HepG2 (cell line): ENCODE data around the gene MSI2. TPM values are rescaled to one million over a fixed set of nuclear protein-coding genes. Genes with fewer than 3 reads are reported as not detected.

Experiments used
- ATAC-seq: fragments of 200-7000 bp; cut with Tn5 transposase; 3 replicates; pipeline ENCODE4 v1.9.1; 2020; ENCODE audit warnings: mild to moderate bottlenecking, moderate library complexity
- BruUV-seq: library from RNA; stranded (reverse); fragments of 400-500 nt; replicated peaks from 2 replicates; lab custom pipeline; 2021; lab: Mats Ljungman, UMichigan
- CTCF ChIA-PET: fragments of 300-600 bp; formaldehyde crosslinking; extraction: SDS; loops from one replicate; lab custom pipeline; 2021; ENCODE audit warnings: low total read pairs, inconsistent platforms, low intra/inter-chr PET ratio; lab: Yijun Ruan, JAX
- POLR2A ChIA-PET: fragments of 350-600 bp; sonication (Branson Sonifier 250); formaldehyde crosslinking; loops from one replicate; lab custom pipeline; 2020; ENCODE audit warnings: antibody characterized with exemption, inconsistent platforms; lab: Yijun Ruan, JAX
- DNase-seq: peaks from one replicate; pipeline ENCODE4 v3.0.0-alpha.2; 2015; ENCODE audit warnings: low spot score
- FAIRE-seq: peaks from 3 replicates; lab custom pipeline; 2011; peaks lifted over from hg19 to GRCh38; lab: Jason Lieb, UNC
- H2AFZ ChIP-seq: one replicate; pipeline ENCODE4 v1.6.1; 2011; ENCODE audit warnings: low read length, inconsistent platforms
- H3K27ac ChIP-seq: fragments of 300-600 bp; 3 replicates; pipeline ENCODE4 v1.8.0; 2011; ENCODE audit warnings: mixed run types, mild to moderate bottlenecking, mixed read lengths, low read length, inconsistent platforms; ENCODE audit not compliant: insufficient read depth; ENCODE audit errors: extremely low read length
- H3K27me3 ChIP-seq, 2 experiments: fragments of 200-600 bp in 1 of 2; 2 replicates in 1 of 2; 3 replicates in 1 of 2; pipeline versions ENCODE4 v1.6.0 to v1.8.0; 2011; ENCODE audit warnings: low read length in 2 of 2, mild to moderate bottlenecking in 2 of 2, moderate library complexity in 2 of 2, inconsistent platforms in 1 of 2; ENCODE audit not compliant: insufficient read depth in 2 of 2, control insufficient read depth in 1 of 2
- H3K36me3 ChIP-seq, 2 experiments: fragments of 200-600 bp in 1 of 2; replicated peaks in 1 of 2; 2 replicates in 1 of 2; 3 replicates in 1 of 2; pipeline versions ENCODE4 v1.5.1 to v1.8.0; 2011; ENCODE audit warnings: low read length in 2 of 2, inconsistent platforms in 1 of 2; ENCODE audit not compliant: insufficient read depth in 2 of 2, control insufficient read depth in 1 of 2
- H3K4me1 ChIP-seq: 2 replicates; pipeline ENCODE4 v1.5.1; 2012; ENCODE audit warnings: low read length, inconsistent platforms; ENCODE audit not compliant: insufficient read depth
- H3K4me2 ChIP-seq: 2 replicates; pipeline ENCODE4 v1.6.0; 2011; ENCODE audit warnings: low read depth, low read length, inconsistent platforms
- H3K4me3 ChIP-seq, 3 experiments: fragments of 200-600 bp in 1 of 3; sonication (generic), shearing (Covaris generic) in 1 of 3; replicated peaks in 1 of 3; 2 replicates each; pipeline ENCODE4 v1.5.1; 2011 to 2016; ENCODE audit warnings: low read length in 3 of 3, inconsistent platforms in 2 of 3, low read depth in 2 of 3, mild to moderate bottlenecking in 2 of 3, control low read depth in 1 of 3, mixed read lengths in 1 of 3; ENCODE audit not compliant: insufficient read depth in 1 of 3
- H3K79me2 ChIP-seq: one replicate; pipeline ENCODE4 v1.6.1; 2011; ENCODE audit warnings: low read length, inconsistent platforms; ENCODE audit not compliant: insufficient read depth
- H3K9ac ChIP-seq: 2 replicates; pipeline ENCODE4 v1.6.0; 2011; ENCODE audit warnings: mild to moderate bottlenecking, low read depth, low read length, inconsistent platforms; ENCODE audit not compliant: insufficient read depth
- H3K9me3 ChIP-seq: 2 replicates; pipeline ENCODE4 v1.5.1; 2012; ENCODE audit warnings: mild to moderate bottlenecking, low read length
- H4K20me1 ChIP-seq: 2 replicates; pipeline ENCODE4 v1.6.0; 2011; ENCODE audit warnings: inconsistent platforms, mild to moderate bottlenecking, low read length, moderate library complexity; ENCODE audit not compliant: insufficient read depth
- HOXA7 ChIP-seq: sonication (generic); formaldehyde crosslinking; IDR thresholded peaks from 2 replicates; pipeline ENCODE4 v1.8.1; 2022; ENCODE audit warnings: mild to moderate bottlenecking, missing genetic modification reagents, moderate library complexity
- RELA ChIP-seq: sonication (generic); formaldehyde crosslinking; IDR thresholded peaks from 2 replicates; pipeline ENCODE4 v1.4.0; 2020; ENCODE audit warnings: missing genetic modification reagents
- SMARCE1 ChIP-seq: fragments of 450-650 bp; IDR thresholded peaks from 2 replicates; pipeline ENCODE4 v1.6.1; 2017; ENCODE audit warnings: borderline replicate concordance
- TP53 ChIP-seq: sonication (generic); formaldehyde crosslinking; conservative IDR thresholded peaks from 2 replicates; pipeline ENCODE4 v1.4.0; 2020; ENCODE audit warnings: missing genetic modification reagents
- ZBTB20 ChIP-seq: sonication (generic); formaldehyde crosslinking; IDR thresholded peaks from 2 replicates; pipeline ENCODE4 v1.8.1; 2023; ENCODE audit warnings: missing genetic modification reagents, low read depth, mild to moderate bottlenecking, borderline replicate concordance
- ZNF17 ChIP-seq: sonication (generic); formaldehyde crosslinking; IDR thresholded peaks from 2 replicates; pipeline ENCODE4 v1.5.0; 2020; ENCODE audit warnings: mild to moderate bottlenecking, missing genetic modification reagents
- ZNF317 ChIP-seq: sonication (generic); formaldehyde crosslinking; IDR thresholded peaks from 2 replicates; pipeline ENCODE4 v1.5.0; 2020; ENCODE audit warnings: mild to moderate bottlenecking, missing genetic modification reagents
- ZNF337 ChIP-seq: sonication (generic); formaldehyde crosslinking; IDR thresholded peaks from 2 replicates; pipeline ENCODE4 v1.5.1; 2020; ENCODE audit warnings: missing genetic modification reagents, low read depth, mild to moderate bottlenecking, borderline replicate concordance
- ZNF577 ChIP-seq: sonication (generic); formaldehyde crosslinking; IDR thresholded peaks from 2 replicates; pipeline ENCODE4 v1.4.0; 2020; ENCODE audit warnings: mild to moderate bottlenecking, low read depth, missing genetic modification reagents, borderline replicate concordance
- WGBS: methylation state at CpG from one replicate; pipeline ENCODE4 v1.1.6; 2017; ENCODE audit warnings: low lambda C conversion rate; 5-methylcytosine and 5-hydroxymethylcytosine counted together
- in situ Hi-C: cut with HindIII; loops from 2 replicates; pipeline ENCODE4 v1.10.0; 2017; ENCODE audit warnings: low pct_unique_long_range_greater_than_20kb; ENCODE audit not compliant: extremely low pct_ligation_motif_present
- intact Hi-C: fragments of 100-400 bp; cut with micrococcal nuclease; formaldehyde crosslinking; loops from one replicate; pipeline ENCODE4 v1.10.0; 2022; ENCODE audit not compliant: unreplicated experiment
- polyA plus RNA-seq, 8 experiments: library from polyadenylated mRNA; depleted of rRNA in 3 of 8; stranded (reverse) in 7 of 8; unstranded in 1 of 8; fragments of >200 nt; fragmentation: Illumina TruSeq in 4 of 8; extraction: Trizol in 4 of 8; gene quantifications; 2 replicates each; pipeline versions ENCODE4 v1.2.1 to v1.2.3, GENCODE V29; 2011 to 2016; ENCODE audit warnings: low read depth in 4 of 8, missing spikeins in 1 of 8, mixed read lengths in 1 of 8; ENCODE audit not compliant: insufficient read depth in 1 of 8
- total RNA-seq, 5 experiments: library from RNA; depleted of rRNA; stranded (reverse); fragments of >200 nt; fragmentation: Illumina TruSeq; extraction: Trizol; gene quantifications; 2 replicates each; pipeline ENCODE4 v1.2.3, GENCODE V29; 2016; ENCODE audit warnings: low read depth in 1 of 5
- TF ChIP-seq, protein P1 (sequence below): sonication (generic); formaldehyde crosslinking; IDR thresholded peaks from 2 replicates; pipeline ENCODE4 v1.4.0; 2020; ENCODE audit warnings: missing genetic modification reagents, borderline replicate concordance
- TF ChIP-seq, protein P2 (sequence below): sonication (generic); formaldehyde crosslinking; IDR thresholded peaks from 2 replicates; pipeline ENCODE4 v1.5.0; 2020; ENCODE audit warnings: mild to moderate bottlenecking, missing genetic modification reagents, borderline replicate concordance
- TF ChIP-seq, protein P3 (sequence below): sonication (generic); formaldehyde crosslinking; IDR thresholded peaks from 2 replicates; pipeline ENCODE4 v1.4.0; 2020; ENCODE audit warnings: low read depth, missing genetic modification reagents
- TF ChIP-seq, protein P4 (sequence below): IDR thresholded peaks from 2 replicates; pipeline ENCODE4 v1.6.1; 2016; ENCODE audit warnings: low read depth, borderline replicate concordance

The MSI2 gene
- total and polyA plus RNA-seq, 2 of the 13 experiments (the other 11 are each of a cell fraction or from before 2014, with no cell fraction given): 77.5 to 78.4 TPM

DNA sequence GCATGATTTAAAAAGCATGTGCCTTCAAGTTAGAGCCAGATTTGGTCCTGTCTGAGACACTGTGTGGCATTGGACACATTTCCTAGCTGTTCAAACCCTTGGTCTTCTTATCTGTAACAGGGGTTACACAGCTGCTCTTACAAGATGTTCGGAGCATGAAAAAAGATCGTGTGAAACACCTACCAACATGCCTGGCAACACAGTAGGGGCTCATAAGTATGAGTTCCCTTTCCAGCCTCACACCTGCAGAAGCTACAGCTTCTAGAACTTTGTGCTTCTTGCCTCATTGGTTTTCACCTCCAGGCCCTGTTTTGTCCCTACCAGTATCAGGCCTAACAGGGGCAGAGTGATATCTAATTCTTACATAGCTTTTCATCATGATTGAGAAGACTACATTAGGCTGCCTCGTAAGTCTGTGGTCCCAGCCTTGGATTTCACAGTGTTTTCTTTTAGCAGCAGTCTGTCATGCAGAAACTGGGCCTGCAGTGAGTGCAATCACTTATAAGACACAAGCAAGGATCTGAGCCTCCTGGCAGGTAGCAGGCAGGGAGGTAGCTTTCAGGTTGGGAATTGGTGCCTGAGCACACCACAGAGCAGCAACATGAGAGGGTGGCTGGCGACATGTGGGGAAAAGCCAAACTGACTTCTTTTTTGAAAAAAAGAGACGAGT lies 410.0 kb downstream of the MSI2 start:
- H3K36me3 ChIP-seq: peaks cover 15 to 36% of the 10 kb centered on the region in 2 experiments
- H3K9me3 ChIP-seq: no peaks in the 10 kb centered on the region
- H3K27ac ChIP-seq: no peak overlapping the region
- intact Hi-C loops (no loop called here), in situ Hi-C loops (no loop called here)
- CTCF ChIA-PET: no interaction called here
- no peaks in the 10 kb centered on the region for H3K79me2 ChIP-seq
- BruUV-seq: no TSS peak
- no peak overlapping the region for H3K9ac ChIP-seq
- no peaks in the 10 kb centered on the region for H3K27me3 ChIP-seq
- FAIRE-seq: no peak
- no peak overlapping the region for H2AFZ ChIP-seq
- H3K4me2 ChIP-seq: no peak overlapping the region
- no peak for DNase-seq
- POLR2A ChIA-PET: no interaction called here
- no peaks in the 10 kb centered on the region for H4K20me1 ChIP-seq
- H3K4me3 ChIP-seq: no peak overlapping the region
- ATAC-seq: no peak
- H3K4me1 ChIP-seq: no peaks in the 10 kb centered on the region
- 94% methylated on average over 5 of the region's 5 CpGs for WGBS
- TF ChIP-seq ZBTB20 (CRISPR knock-in tag): no peak
- TF ChIP-seq ZNF337 (CRISPR knock-in tag): no peak
- TF ChIP-seq HOXA7 (CRISPR knock-in tag): no peak
- no peak for TF ChIP-seq RELA (CRISPR knock-in tag)
- TF ChIP-seq ZNF17: no peak
- TF ChIP-seq ZNF317 (CRISPR knock-in tag): no peak
- TF ChIP-seq, protein P1, sequence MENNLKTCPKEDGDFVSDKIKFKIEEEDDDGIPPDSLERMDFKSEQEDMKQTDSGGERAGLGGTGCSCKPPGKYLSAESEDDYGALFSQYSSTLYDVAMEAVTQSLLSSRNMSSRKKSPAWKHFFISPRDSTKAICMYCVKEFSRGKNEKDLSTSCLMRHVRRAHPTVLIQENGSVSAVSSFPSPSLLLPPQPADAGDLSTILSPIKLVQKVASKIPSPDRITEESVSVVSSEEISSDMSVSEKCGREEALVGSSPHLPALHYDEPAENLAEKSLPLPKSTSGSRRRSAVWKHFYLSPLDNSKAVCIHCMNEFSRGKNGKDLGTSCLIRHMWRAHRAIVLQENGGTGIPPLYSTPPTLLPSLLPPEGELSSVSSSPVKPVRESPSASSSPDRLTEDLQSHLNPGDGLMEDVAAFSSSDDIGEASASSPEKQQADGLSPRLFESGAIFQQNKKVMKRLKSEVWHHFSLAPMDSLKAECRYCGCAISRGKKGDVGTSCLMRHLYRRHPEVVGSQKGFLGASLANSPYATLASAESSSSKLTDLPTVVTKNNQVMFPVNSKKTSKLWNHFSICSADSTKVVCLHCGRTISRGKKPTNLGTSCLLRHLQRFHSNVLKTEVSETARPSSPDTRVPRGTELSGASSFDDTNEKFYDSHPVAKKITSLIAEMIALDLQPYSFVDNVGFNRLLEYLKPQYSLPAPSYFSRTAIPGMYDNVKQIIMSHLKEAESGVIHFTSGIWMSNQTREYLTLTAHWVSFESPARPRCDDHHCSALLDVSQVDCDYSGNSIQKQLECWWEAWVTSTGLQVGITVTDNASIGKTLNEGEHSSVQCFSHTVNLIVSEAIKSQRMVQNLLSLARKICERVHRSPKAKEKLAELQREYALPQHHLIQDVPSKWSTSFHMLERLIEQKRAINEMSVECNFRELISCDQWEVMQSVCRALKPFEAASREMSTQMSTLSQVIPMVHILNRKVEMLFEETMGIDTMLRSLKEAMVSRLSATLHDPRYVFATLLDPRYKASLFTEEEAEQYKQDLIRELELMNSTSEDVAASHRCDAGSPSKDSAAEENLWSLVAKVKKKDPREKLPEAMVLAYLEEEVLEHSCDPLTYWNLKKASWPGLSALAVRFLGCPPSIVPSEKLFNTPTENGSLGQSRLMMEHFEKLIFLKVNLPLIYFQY (CRISPR knock-in tag): no peak
- TF ChIP-seq ZNF577 (CRISPR knock-in tag): no peak
- TF ChIP-seq, protein P2, sequence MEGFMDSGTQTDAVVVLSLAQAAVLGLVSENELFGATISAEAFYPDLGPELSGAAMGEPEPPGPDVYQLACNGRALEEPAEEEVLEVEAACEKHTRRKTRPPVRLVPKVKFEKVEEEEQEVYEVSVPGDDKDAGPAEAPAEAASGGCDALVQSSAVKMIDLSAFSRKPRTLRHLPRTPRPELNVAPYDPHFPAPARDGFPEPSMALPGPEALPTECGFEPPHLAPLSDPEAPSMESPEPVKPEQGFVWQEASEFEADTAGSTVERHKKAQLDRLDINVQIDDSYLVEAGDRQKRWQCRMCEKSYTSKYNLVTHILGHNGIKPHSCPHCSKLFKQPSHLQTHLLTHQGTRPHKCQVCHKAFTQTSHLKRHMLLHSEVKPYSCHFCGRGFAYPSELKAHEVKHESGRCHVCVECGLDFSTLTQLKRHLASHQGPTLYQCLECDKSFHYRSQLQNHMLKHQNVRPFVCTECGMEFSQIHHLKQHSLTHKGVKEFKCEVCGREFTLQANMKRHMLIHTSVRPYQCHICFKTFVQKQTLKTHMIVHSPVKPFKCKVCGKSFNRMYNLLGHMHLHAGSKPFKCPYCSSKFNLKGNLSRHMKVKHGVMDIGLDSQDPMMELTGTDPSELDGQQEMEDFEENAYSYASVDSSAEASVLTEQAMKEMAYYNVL: no peak
- no peak for TF ChIP-seq TP53 (CRISPR knock-in tag)
- no peak for TF ChIP-seq SMARCE1
- TF ChIP-seq, protein P3, sequence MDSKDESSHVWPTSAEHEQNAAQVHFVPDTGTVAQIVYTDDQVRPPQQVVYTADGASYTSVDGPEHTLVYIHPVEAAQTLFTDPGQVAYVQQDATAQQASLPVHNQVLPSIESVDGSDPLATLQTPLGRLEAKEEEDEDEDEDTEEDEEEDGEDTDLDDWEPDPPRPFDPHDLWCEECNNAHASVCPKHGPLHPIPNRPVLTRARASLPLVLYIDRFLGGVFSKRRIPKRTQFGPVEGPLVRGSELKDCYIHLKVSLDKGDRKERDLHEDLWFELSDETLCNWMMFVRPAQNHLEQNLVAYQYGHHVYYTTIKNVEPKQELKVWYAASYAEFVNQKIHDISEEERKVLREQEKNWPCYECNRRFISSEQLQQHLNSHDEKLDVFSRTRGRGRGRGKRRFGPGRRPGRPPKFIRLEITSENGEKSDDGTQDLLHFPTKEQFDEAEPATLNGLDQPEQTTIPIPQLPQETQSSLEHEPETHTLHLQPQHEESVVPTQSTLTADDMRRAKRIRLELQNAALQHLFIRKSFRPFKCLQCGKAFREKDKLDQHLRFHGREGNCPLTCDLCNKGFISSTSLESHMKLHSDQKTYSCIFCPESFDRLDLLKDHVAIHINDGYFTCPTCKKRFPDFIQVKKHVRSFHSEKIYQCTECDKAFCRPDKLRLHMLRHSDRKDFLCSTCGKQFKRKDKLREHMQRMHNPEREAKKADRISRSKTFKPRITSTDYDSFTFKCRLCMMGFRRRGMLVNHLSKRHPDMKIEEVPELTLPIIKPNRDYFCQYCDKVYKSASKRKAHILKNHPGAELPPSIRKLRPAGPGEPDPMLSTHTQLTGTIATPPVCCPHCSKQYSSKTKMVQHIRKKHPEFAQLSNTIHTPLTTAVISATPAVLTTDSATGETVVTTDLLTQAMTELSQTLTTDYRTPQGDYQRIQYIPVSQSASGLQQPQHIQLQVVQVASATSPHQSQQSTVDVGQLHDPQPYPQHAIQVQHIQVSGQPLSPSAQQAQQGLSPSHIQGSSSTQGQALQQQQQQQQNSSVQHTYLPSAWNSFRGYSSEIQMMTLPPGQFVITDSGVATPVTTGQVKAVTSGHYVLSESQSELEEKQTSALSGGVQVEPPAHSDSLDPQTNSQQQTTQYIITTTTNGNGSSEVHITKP: no peak
- TF ChIP-seq, protein P4, sequence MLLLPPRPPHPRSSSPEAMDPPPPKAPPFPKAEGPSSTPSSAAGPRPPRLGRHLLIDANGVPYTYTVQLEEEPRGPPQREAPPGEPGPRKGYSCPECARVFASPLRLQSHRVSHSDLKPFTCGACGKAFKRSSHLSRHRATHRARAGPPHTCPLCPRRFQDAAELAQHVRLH (CRISPR knock-in tag): no peak
